HEK293 (cell line): ENCODE data around the gene PDE1C.

ENCODE experiments used
- CTCF ChIA-PET: fragments of 350-600 bp; formaldehyde crosslinking; extraction: SDS; loops from one replicate; lab custom pipeline; 2021; ENCODE audit warnings: antibody characterized with exemption; lab: Yijun Ruan, JAX
- POLR2A ChIA-PET: fragments of 300-600 bp; formaldehyde crosslinking; extraction: SDS; loops from one replicate; lab custom pipeline; 2020; ENCODE audit warnings: antibody characterized with exemption, inconsistent platforms; lab: Yijun Ruan, JAX
- H3K27ac ChIP-seq: fragments of 200-500 bp; sonication (Bioruptor generic); 2 replicates; pipeline ENCODE4 v1.5.1; 2014; ENCODE audit warnings: low read depth, low read length, control low read depth, inconsistent platforms; ENCODE audit errors: extremely low read depth
- H3K36me3 ChIP-seq, 2 experiments: fragments of 200-500 bp in 1 of 2; sonication (Bioruptor generic) in 1 of 2; 1 replicate in 1 of 2; 2 replicates in 1 of 2; pipeline ENCODE4 v1.5.1; 2014 to 2017; ENCODE audit warnings: inconsistent platforms in 2 of 2, low read length in 2 of 2; ENCODE audit not compliant: control insufficient read depth in 2 of 2, insufficient read depth in 1 of 2
- H3K4me1 ChIP-seq: fragments of 200-500 bp; sonication (Bioruptor generic); 2 replicates; pipeline ENCODE4 v1.5.1; 2014; ENCODE audit warnings: mild to moderate bottlenecking, low read length, inconsistent platforms; ENCODE audit not compliant: control insufficient read depth, insufficient read depth
- H3K4me3 ChIP-seq: 2 replicates; pipeline ENCODE4 v1.5.1; 2011; ENCODE audit warnings: low read depth, mild to moderate bottlenecking, control low read depth, low read length, moderate library complexity
- H3K9me3 ChIP-seq: fragments of 200-500 bp; sonication (Bioruptor generic); 2 replicates; pipeline ENCODE4 v1.5.1; 2014; ENCODE audit warnings: low read depth, low read length, inconsistent platforms; ENCODE audit not compliant: control insufficient read depth, insufficient read depth
- ATF2 ChIP-seq: fragments of 450-650 bp; formaldehyde crosslinking; IDR thresholded peaks from 2 replicates; pipeline ENCODE4 v1.5.1; 2016; ENCODE audit warnings: missing biosample characterization, missing genetic modification characterization, low read depth
- HIC1 ChIP-seq: fragments of 450-650 bp; formaldehyde crosslinking; IDR thresholded peaks from 2 replicates; pipeline ENCODE4 v1.5.1; 2016; ENCODE audit warnings: missing biosample characterization, missing genetic modification characterization
- KLF9 ChIP-seq: fragments of 450-650 bp; formaldehyde crosslinking; IDR thresholded peaks from 2 replicates; pipeline ENCODE4 v1.5.1; 2016; ENCODE audit warnings: missing biosample characterization, missing genetic modification characterization, low read depth
- PRDM10 ChIP-seq: fragments of 450-650 bp; formaldehyde crosslinking; IDR thresholded peaks from 2 replicates; pipeline ENCODE4 v1.5.1; 2016; ENCODE audit warnings: missing biosample characterization, missing genetic modification characterization
- REPIN1 ChIP-seq: fragments of 450-650 bp; formaldehyde crosslinking; IDR thresholded peaks from 2 replicates; pipeline ENCODE4 v1.5.1; 2017; ENCODE audit warnings: missing biosample characterization, missing genetic modification characterization, low read depth
- SALL2 ChIP-seq: fragments of 450-650 bp; formaldehyde crosslinking; IDR thresholded peaks from 2 replicates; pipeline ENCODE4 v1.5.0; 2017; ENCODE audit warnings: missing biosample characterization, mild to moderate bottlenecking, missing genetic modification characterization, borderline replicate concordance
- SP3 ChIP-seq: fragments of 450-650 bp; formaldehyde crosslinking; IDR thresholded peaks from 2 replicates; pipeline ENCODE4 v1.5.1; 2016; ENCODE audit warnings: missing biosample characterization, missing genetic modification characterization
- ZNF112 ChIP-seq: fragments of 450-650 bp; formaldehyde crosslinking; IDR thresholded peaks from 2 replicates; pipeline ENCODE4 v1.5.0; 2017; ENCODE audit warnings: missing biosample characterization, missing genetic modification characterization
- ZNF148 ChIP-seq: fragments of 450-650 bp; formaldehyde crosslinking; IDR thresholded peaks from 2 replicates; pipeline ENCODE4 v1.5.0; 2017; ENCODE audit warnings: missing biosample characterization, missing genetic modification characterization, borderline replicate concordance
- ZNF394 ChIP-seq: fragments of 450-650 bp; formaldehyde crosslinking; IDR thresholded peaks from 2 replicates; pipeline ENCODE4 v1.5.1; 2016; ENCODE audit warnings: missing biosample characterization, missing genetic modification characterization, mild to moderate bottlenecking, moderate library complexity, borderline replicate concordance
- ZNF423 ChIP-seq: fragments of 450-650 bp; formaldehyde crosslinking; IDR thresholded peaks from 2 replicates; pipeline ENCODE4 v1.5.1; 2016; ENCODE audit warnings: missing biosample characterization, missing genetic modification characterization
- ZNF513 ChIP-seq: fragments of 450-650 bp; IDR thresholded peaks from 2 replicates; pipeline ENCODE4 v1.5.1; 2018; ENCODE audit warnings: missing biosample characterization, missing genetic modification characterization
- ZNF549 ChIP-seq: fragments of 450-650 bp; IDR thresholded peaks from 2 replicates; pipeline ENCODE4 v1.5.1; 2018; ENCODE audit warnings: missing biosample characterization, missing genetic modification characterization, mild to moderate bottlenecking, inconsistent platforms, moderate library complexity
- ZNF629 ChIP-seq: fragments of 450-650 bp; formaldehyde crosslinking; IDR thresholded peaks from 2 replicates; pipeline ENCODE4 v1.5.1; 2017; ENCODE audit warnings: missing biosample characterization, missing genetic modification characterization
- ZNF701 ChIP-seq: fragments of 450-650 bp; formaldehyde crosslinking; IDR thresholded peaks from 2 replicates; pipeline ENCODE4 v1.5.1; 2016; ENCODE audit warnings: missing biosample characterization, missing genetic modification characterization
- ZNF707 ChIP-seq: fragments of 450-650 bp; formaldehyde crosslinking; IDR thresholded peaks from 2 replicates; pipeline ENCODE4 v1.5.1; 2016; ENCODE audit warnings: missing biosample characterization, missing genetic modification characterization
- ZNF76 ChIP-seq: fragments of 450-650 bp; formaldehyde crosslinking; IDR thresholded peaks from 2 replicates; pipeline ENCODE4; 2016; ENCODE audit warnings: low read depth, missing biosample characterization, missing genetic modification characterization, borderline replicate concordance
- ZNF837 ChIP-seq: fragments of 450-650 bp; formaldehyde crosslinking; IDR thresholded peaks from 2 replicates; pipeline ENCODE4 v1.5.1; 2016; ENCODE audit warnings: missing biosample characterization, missing genetic modification characterization
- ZSCAN5A ChIP-seq: fragments of 450-650 bp; formaldehyde crosslinking; IDR thresholded peaks from 2 replicates; pipeline ENCODE4 v1.5.1; 2016; ENCODE audit warnings: missing biosample characterization, missing genetic modification characterization

The PDE1C gene

GRCh38 chr7:32047801-32048200 is 22.4 kb downstream of the PDE1C start:
- Histone ChIP-seq H3K36me3 (no peaks in the 10 kb centered on the region), H3K4me1 (no peaks in the 10 kb centered on the region; the same call in 1 of the 2 replicates), H3K27ac (no peak overlapping the region), H3K9me3 (no peaks in the 10 kb centered on the region), H3K4me3 (no peak overlapping the region)
- CTCF ChIA-PET = no interaction called here
- no peak for TF ChIP-seq ZNF837 (tag by site-specific recombination)
- TF ChIP-seq ZNF513 = no peak
- no peak for TF ChIP-seq PRDM10 (tag by site-specific recombination)
- TF ChIP-seq SP3 (tag by site-specific recombination) = no peak
- TF ChIP-seq ZSCAN5A (tag by site-specific recombination) = no peak
- no peak for TF ChIP-seq KLF9 (tag by site-specific recombination)
- no peak for TF ChIP-seq ZNF707 (tag by site-specific recombination)
- TF ChIP-seq ZNF549 (tag by site-specific recombination) = no peak
- TF ChIP-seq ZNF701 (tag by site-specific recombination) = no peak
- no peak for TF ChIP-seq ZNF112
- no peak for TF ChIP-seq ZNF394 (tag by site-specific recombination)
- POLR2A ChIA-PET = no interaction called here

GRCh38 chr7:32047075-32047474 is 23.1 kb downstream of the PDE1C start:
- ChIA-PET CTCF (no interaction called here), POLR2A (no interaction called here)
- TF ChIP-seq ZNF423 = no peak
- TF ChIP-seq ZNF148 (tag by site-specific recombination) = no peak
- Histone ChIP-seq H3K9me3 (no peaks in the 10 kb centered on the region), H3K4me3 (no peak overlapping the region), H3K27ac (no peak overlapping the region), H3K36me3 (no peaks in the 10 kb centered on the region), H3K4me1 (no peaks in the 10 kb centered on the region; the same call in 1 of the 2 replicates)

GRCh38 chr7:32045228-32045627 is 25.0 kb downstream of the PDE1C start:
- no peak overlapping the region for H3K27ac ChIP-seq
- ChIA-PET POLR2A (no interaction called here), CTCF (no interaction called here)
- no peak overlapping the region for H3K4me3 ChIP-seq
- no peak for TF ChIP-seq SP3 (tag by site-specific recombination)
- TF ChIP-seq ZNF76 (tag by site-specific recombination) = no peak
- TF ChIP-seq ZNF701 (tag by site-specific recombination) = no peak
- no peak for TF ChIP-seq ATF2 (tag by site-specific recombination)
- no peak for TF ChIP-seq REPIN1 (tag by site-specific recombination)
- no peak for TF ChIP-seq ZNF629
- TF ChIP-seq HIC1 = no peak
- TF ChIP-seq SALL2 (tag by site-specific recombination) = no peak
- no peaks in the 10 kb centered on the region; the same call in 1 of the 2 replicates for H3K4me1 ChIP-seq
- no peaks in the 10 kb centered on the region for H3K36me3 ChIP-seq
- no peaks in the 10 kb centered on the region for H3K9me3 ChIP-seq
